Coronary artery (tissue), 2 donors: ENCODE results near the gene SLC48A1.

Experiments used
- DNase-seq: peaks from one replicate; pipeline ENCODE4 v3.0.0-alpha.2; 2017; ENCODE audit warnings: low spot score
- H3K27ac ChIP-seq, 2 donors: fragments of 200-600 bp; sonication (generic); one replicate each; pipeline ENCODE4 v1.5.1; 2016 to 2019
- H3K4me3 ChIP-seq: fragments of 200-600 bp; sonication (generic); 2 replicates; pipeline ENCODE4 v1.5.1; 2016; ENCODE audit warnings: mild to moderate bottlenecking, moderate library complexity
- TF ChIP-seq, protein P1 (sequence below): fragments of 200-600 bp; sonication (generic); IDR thresholded peaks from one replicate; pipeline ENCODE4 v1.5.1; 2019; ENCODE audit warnings: antibody characterized with exemption

The SLC48A1 gene

DNA sequence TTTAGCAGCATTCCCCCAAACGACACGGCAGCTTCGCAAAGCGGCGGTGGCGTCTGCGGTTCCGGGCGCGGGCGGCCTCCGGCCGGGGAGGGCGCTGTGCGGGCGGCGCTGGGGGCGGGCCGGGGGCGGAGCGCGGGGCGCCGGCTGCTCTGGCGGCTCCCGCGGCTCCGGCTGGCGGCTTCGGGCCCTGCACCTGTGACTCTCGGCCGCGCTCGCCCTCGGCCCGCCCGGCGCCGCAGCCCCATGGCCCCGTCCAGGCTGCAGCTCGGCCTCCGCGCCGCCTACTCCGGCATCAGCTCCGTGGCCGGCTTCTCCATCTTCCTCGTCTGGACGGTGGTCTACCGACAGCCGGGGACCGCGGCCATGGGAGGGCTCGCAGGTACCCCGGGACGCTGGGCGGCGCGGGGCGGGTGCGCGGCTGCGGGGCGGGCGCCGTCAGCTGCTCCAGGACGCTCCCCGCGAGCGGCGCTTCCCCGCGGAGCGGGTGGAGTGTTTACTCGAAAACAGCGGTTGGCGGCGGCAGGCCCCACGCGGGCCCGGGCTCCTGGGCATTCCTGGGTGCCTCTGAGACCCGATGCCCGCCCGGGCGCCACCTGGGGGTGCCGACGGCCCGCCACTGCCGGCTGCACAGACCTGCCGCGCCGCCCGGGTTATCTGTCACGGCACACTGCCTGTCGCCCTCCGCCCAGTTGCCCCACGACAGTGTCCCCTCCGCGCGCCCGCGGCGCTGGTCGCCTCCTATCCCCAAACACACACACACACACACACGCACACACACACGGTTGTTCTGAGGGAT, at the start of gene SLC48A1:
Gene SLC48A1, plus strand, starts transcription at position 177 of the 796 bp plus-strand sequence. Its CDS starts 67 bp downstream, at position 244.
- TF ChIP-seq, protein P1, sequence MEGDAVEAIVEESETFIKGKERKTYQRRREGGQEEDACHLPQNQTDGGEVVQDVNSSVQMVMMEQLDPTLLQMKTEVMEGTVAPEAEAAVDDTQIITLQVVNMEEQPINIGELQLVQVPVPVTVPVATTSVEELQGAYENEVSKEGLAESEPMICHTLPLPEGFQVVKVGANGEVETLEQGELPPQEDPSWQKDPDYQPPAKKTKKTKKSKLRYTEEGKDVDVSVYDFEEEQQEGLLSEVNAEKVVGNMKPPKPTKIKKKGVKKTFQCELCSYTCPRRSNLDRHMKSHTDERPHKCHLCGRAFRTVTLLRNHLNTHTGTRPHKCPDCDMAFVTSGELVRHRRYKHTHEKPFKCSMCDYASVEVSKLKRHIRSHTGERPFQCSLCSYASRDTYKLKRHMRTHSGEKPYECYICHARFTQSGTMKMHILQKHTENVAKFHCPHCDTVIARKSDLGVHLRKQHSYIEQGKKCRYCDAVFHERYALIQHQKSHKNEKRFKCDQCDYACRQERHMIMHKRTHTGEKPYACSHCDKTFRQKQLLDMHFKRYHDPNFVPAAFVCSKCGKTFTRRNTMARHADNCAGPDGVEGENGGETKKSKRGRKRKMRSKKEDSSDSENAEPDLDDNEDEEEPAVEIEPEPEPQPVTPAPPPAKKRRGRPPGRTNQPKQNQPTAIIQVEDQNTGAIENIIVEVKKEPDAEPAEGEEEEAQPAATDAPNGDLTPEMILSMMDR, result no peak
- Histone ChIP-seq H3K27ac (peak within 1 kb of the TSS; percentile 78 to 89), H3K4me3 (peak within 1 kb of the TSS; percentile 95)
- no peak for DNase-seq

- peak; percentile 71 for DNase-seq
- peak within 1 kb of the TSS in 1 of 2 donors; percentile 48 for H3K27ac ChIP-seq
- TF ChIP-seq, protein P1, result no peak
- no peak within 1 kb of the TSS for H3K4me3 ChIP-seq
These were observed 47.8 kb upstream of the SLC48A1 start, which contains the start of gene ENDOU for GRCh38 chr12:47725091-47725772. ENDOU (minus strand) TSS chr12:47725490; CDS start chr12:47725413, 77 bp downstream.

DNA sequence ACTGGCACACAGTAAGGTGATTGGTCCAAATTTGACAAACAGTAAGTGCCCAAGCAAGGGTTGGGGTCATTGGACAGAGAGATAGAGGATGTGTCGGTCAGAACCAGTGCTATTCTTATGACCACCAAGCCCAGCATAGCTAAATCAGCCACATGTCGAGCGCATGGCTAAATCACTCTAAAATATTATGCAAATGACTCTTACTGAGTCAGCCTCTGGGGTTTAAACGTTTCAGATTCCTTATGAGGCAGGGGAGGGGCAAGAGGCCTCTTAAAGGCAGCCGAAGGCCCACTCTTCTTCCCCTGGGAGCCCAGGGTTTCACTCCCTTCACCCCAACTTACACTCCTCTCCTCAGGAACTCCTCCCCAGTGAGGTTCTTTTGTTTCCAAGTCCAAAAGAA, 47.1 kb upstream of the SLC48A1 start:
- no peak for DNase-seq
- Histone ChIP-seq H3K27ac (peak overlapping the region in 1 of 2 donors; percentile 48), H3K4me3 (no peak overlapping the region)
- TF ChIP-seq, protein P1, result no peak

GRCh38 chr12:47729233-47729632, 43.8 kb upstream of the SLC48A1 start:
- TF ChIP-seq, protein P1, result no peak
- Histone ChIP-seq H3K4me3 (no peak overlapping the region), H3K27ac (peak overlapping the region in 1 of 2 donors; percentile 7)
- DNase-seq, result no peak

DNA sequence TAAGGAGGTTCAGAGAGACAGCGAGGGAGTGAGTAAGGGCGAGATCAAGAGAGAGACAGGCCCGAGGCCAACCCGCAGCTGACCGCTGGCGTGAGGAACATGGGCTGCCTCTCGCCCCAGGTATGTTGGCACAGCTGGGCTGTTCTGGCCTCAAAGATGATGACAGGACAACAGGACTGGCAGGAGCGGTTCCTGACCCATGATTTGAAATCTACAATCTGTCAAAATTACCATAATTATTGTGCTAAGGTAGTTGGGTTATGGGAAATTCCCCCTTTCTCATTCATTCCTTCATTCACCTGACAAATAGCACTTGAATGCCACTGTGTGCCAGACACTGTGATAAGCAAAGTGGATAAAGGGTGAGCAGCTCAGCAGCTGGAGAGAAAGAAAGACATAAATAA, 42.7 kb upstream of the SLC48A1 start:
- DNase-seq, result no peak
- TF ChIP-seq, protein P1, result no peak
- Histone ChIP-seq H3K4me3 (no peak overlapping the region), H3K27ac (peak overlapping the region in 1 of 2 donors; percentile 13)

DNA sequence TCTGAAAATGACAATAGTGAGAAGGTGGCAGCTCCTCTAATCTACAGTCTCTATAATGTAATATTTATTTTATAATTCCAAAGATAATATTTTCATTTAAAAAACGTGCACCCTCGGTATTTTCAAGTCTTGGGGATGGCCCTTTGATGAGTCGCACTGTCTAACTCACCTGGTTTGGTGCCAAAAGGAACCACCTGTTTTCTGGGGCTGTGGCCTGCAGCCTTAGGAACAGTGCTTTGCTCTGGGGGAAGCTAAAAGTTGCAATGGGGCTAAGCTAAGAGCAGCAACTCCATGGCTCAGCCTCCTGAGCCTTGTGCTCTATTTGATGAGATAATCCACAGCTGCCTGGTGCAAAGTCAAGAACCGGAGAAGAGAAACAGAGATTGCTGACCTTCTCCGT, 41.3 kb upstream of the SLC48A1 start:
- no peak for DNase-seq
- H3K27ac ChIP-seq, result no peak overlapping the region
- TF ChIP-seq, protein P1, result no peak
- H3K4me3 ChIP-seq, result no peak overlapping the region
